ENCODE data around the gene CASTOR1.
A peak's percentile ranks its signal among the peaks of the same experiment; 100 is the strongest.
"Not testable (repeated sequence)": the region's sequence is repeated elsewhere in the genome, so short reads cannot be mapped to it uniquely, and the experiment has no call there.

CASTOR1 gene

GRCh38 chr22:30289141-30289979, at the start of gene CASTOR1:
TSS of gene CASTOR1 (minus strand) at chr22:30289505. CDS start at chr22:30289497, 8 bp downstream.
- peak; percentile 85 to 88 for DNase-seq

GRCh38 chr22:30338802-30339201, 49.5 kb upstream of the CASTOR1 start:
- DNase-seq: no peak

GRCh38 chr22:30338341-30338740, 49.0 kb upstream of the CASTOR1 start:
- not testable (repeated sequence) for DNase-seq

GRCh38 chr22:30337461-30337778, 48.1 kb upstream of the CASTOR1 start:
- no peak for DNase-seq

GRCh38 chr22:30336752-30337460, 47.6 kb upstream of the CASTOR1 start:
- DNase-seq: no peak

GRCh38 chr22:30335236-30335635, 45.9 kb upstream of the CASTOR1 start:
- no peak for DNase-seq

- DNase-seq: no peak
Observed at GRCh38 chr22:30334646-30335045, 45.3 kb upstream of the CASTOR1 start.

- DNase-seq: no peak
Observed at GRCh38 chr22:30333707-30334087, 44.4 kb upstream of the CASTOR1 start.

GRCh38 chr22:30332994-30333706, 43.8 kb upstream of the CASTOR1 start:
- no peak for DNase-seq

- no peak for DNase-seq
Observed at GRCh38 chr22:30332551-30332950, 43.2 kb upstream of the CASTOR1 start.

- no peak for DNase-seq
Observed at GRCh38 chr22:30328466-30329049, 39.3 kb upstream of the CASTOR1 start.

GRCh38 chr22:30327864-30328345, 38.6 kb upstream of the CASTOR1 start:
- no peak for DNase-seq

- peak; percentile 92 to 95 for DNase-seq
Observed at GRCh38 chr22:30326706-30327362, 37.5 kb upstream of the CASTOR1 start, which contains the start of gene TBC1D10A. TSS of gene TBC1D10A (minus strand) at chr22:30326941. CDS start at chr22:30326881, 60 bp downstream.

GRCh38 chr22:30326255-30326705, 37.0 kb upstream of the CASTOR1 start:
- DNase-seq: peak; percentile 19 to 37

- DNase-seq: no peak
Observed at GRCh38 chr22:30325724-30326254, 36.5 kb upstream of the CASTOR1 start.

GRCh38 chr22:30325065-30325720, 35.9 kb upstream of the CASTOR1 start:
- no peak for DNase-seq

GRCh38 chr22:30324014-30324730, 34.9 kb upstream of the CASTOR1 start:
- DNase-seq: no peak

- DNase-seq: no peak
Observed at GRCh38 chr22:30323246-30323645, 33.9 kb upstream of the CASTOR1 start.

GRCh38 chr22:30321461-30321860, 32.2 kb upstream of the CASTOR1 start:
- no peak for DNase-seq

GRCh38 chr22:30320021-30320556, 30.8 kb upstream of the CASTOR1 start:
- DNase-seq: no peak

Data from activated CD4-positive, alpha-beta T cell treated with anti-CD3 and anti-CD28 coated beads for 4 hours (primary cell).